Psoas muscle (tissue), 8 donors: ENCODE measurements around the gene ZDHHC5. TPM values are rescaled to one million over a fixed set of nuclear protein-coding genes. Genes with fewer than 3 reads are reported as not detected.

Experiments used
- ATAC-seq, 4 donors: fragments of 200-7000 bp; cut with Tn5 transposase; one replicate each; pipeline ENCODE4 v1.9.1; 2020; ENCODE audit warnings: moderate library complexity in 3 of 4, mild to moderate bottlenecking in 2 of 4
- DNase-seq, 2 donors: peaks; one replicate each; pipeline ENCODE4 v3.0.0-alpha.2; 2020
- H3K27ac ChIP-seq: fragments of 200-600 bp; one replicate; pipeline ENCODE4 v1.8.0; 2022
- H3K27me3 ChIP-seq, 3 donors: fragments of 200-600 bp in 1 of 3; one replicate each; pipeline versions ENCODE4 v1.6.1 to v1.8.0; 2013 to 2022; ENCODE audit warnings: low read length in 2 of 3, mild to moderate bottlenecking in 2 of 3, moderate library complexity in 1 of 3; ENCODE audit not compliant: insufficient read depth in 3 of 3
- H3K36me3 ChIP-seq, 2 donors: fragments of 200-600 bp in 1 of 2; one replicate each; pipeline versions ENCODE4 v1.6.1 to v1.8.0; 2013 to 2022; ENCODE audit warnings: low read depth in 1 of 2, mild to moderate bottlenecking in 1 of 2, moderate library complexity in 1 of 2; ENCODE audit not compliant: insufficient read depth in 1 of 2
- H3K4me1 ChIP-seq: fragments of 200-600 bp; one replicate; pipeline ENCODE4 v1.8.0; 2022
- H3K4me3 ChIP-seq: fragments of 200-600 bp; one replicate; pipeline ENCODE4 v1.8.0; 2022; ENCODE audit warnings: mild to moderate bottlenecking
- H3K9me3 ChIP-seq: fragments of 200-600 bp; one replicate; pipeline ENCODE4 v1.8.0; 2022
- WGBS, 3 donors: extraction: QIAGEN DNeasy Blood & Tissue Kit; methylation state at CpG; one replicate each; pipeline versions ENCODE4 v1.1.6 to v1.1.7; 2013; 5-methylcytosine and 5-hydroxymethylcytosine counted together
- intact Hi-C, 2 donors: fragments of 100-400 bp; cut with DNase I; formaldehyde crosslinking; loops; one replicate each; pipeline versions ENCODE4 v1.11.0 to v1.14.2; 2022
- polyA plus RNA-seq, 3 donors: library from polyadenylated mRNA; stranded (reverse); fragments of 200-250 nt; gene quantifications; one replicate each; pipeline ENCODE4 v1.2.3, GENCODE V29; 2013
- total RNA-seq, 4 donors: library from RNA; stranded (reverse); fragmentation: NEBNext Ultra II Directional in 2 of 4; extraction: Animal tissue kit (Norgen Biotek cat#: 25700) in 2 of 4; gene quantifications; one replicate each; pipeline versions ENCODE4 v1.2.1 to v1.2.4, GENCODE V29; 2021 to 2023
- TF ChIP-seq, protein P1 (sequence below): fragments of 200-600 bp; IDR thresholded peaks from one replicate; pipeline ENCODE4 v1.8.0; 2022; ENCODE audit warnings: antibody characterized with exemption
- donor health status: healthy with polysubstance abuse.
- donor health status: DM: no; HTN: no; CAD: no; lungs with moderate emphysema.
- donor health status: Bipolar disorder and iron deficiency.
- donor health status: healthy.
- donor health status: DM: yes; HTN: yes; CAD: no.
- donor health status: DM: no; HTN: no; CAD: no.
- donor health status: DM: no; HTN: no; CAD: no.
- donor health status: DM: yes; HTN: yes; CAD: no.

ZDHHC5 gene
- total and polyA plus RNA-seq, 7 donors: 32.4 to 63.6 (median 58.0) TPM

DNA sequence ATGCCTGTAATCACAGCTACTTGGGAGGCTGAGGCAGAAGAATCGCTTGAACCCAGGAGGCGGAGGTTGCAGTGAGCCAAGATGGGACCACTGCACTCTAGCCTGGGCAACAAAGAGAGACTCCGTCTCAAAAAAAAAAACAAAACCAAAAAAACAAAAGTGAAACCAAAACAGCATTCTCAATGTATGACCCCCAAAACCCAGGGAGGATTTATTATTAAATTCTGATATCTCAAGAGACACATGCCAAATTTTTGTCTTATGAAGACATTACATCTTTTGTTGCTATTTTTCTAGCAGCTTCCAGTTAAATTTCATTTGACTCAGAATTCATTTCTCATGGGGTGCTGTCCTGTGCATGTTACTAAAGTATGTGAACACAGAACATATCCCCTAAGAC lies 15.3 kb upstream of the ZDHHC5 start:
- 69 to 72% (median 71%) methylated on average over 3 of the region's 3 CpGs for whole genome bisulfite sequencing, 3 donors
- Histone ChIP-seq H3K4me3 (no peak overlapping the region), H3K4me1 (peaks cover 6% of the 10 kb centered on the region), H3K27me3 (peaks cover 0 to 25% (median 17%) of the 10 kb centered on the region in 3 donors), H3K36me3 (no peaks in the 10 kb centered on the region), H3K9me3 (no peaks in the 10 kb centered on the region), H3K27ac (no peak overlapping the region)
- DNase-seq (no peak), ATAC-seq (no peak)
- intact Hi-C loops: no loop called here
- TF ChIP-seq, protein P1, sequence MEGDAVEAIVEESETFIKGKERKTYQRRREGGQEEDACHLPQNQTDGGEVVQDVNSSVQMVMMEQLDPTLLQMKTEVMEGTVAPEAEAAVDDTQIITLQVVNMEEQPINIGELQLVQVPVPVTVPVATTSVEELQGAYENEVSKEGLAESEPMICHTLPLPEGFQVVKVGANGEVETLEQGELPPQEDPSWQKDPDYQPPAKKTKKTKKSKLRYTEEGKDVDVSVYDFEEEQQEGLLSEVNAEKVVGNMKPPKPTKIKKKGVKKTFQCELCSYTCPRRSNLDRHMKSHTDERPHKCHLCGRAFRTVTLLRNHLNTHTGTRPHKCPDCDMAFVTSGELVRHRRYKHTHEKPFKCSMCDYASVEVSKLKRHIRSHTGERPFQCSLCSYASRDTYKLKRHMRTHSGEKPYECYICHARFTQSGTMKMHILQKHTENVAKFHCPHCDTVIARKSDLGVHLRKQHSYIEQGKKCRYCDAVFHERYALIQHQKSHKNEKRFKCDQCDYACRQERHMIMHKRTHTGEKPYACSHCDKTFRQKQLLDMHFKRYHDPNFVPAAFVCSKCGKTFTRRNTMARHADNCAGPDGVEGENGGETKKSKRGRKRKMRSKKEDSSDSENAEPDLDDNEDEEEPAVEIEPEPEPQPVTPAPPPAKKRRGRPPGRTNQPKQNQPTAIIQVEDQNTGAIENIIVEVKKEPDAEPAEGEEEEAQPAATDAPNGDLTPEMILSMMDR: no peak

DNA sequence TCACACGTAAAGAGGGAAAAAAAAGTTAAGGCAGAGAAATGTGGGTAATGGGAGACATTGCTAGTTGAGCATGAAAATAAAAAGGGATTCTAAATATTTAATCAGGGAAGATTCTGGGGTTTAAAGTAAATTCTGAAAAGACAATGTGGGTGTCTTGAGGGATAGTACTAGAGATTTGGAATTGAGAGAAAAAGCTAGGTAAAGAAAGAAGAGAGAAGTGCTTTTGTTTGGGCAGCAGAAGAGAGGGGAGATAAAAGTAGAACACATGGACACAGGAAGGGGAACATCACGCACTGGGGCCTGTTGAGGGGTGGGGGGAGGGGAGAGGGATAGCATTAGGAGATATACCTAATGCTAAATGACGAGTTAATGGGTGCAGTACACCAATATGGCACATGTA lies 14.8 kb upstream of the ZDHHC5 start:
- H3K27ac ChIP-seq: no peak overlapping the region
- peaks cover 7% of the 10 kb centered on the region for H3K4me1 ChIP-seq
- 37 to 57% (median 48%) methylated on average over 3 of the region's 3 CpGs for WGBS, 3 donors
- intact Hi-C loops: no loop called here
- H3K36me3 ChIP-seq: no peaks in the 10 kb centered on the region
- TF ChIP-seq, protein P1: no peak
- H3K9me3 ChIP-seq: no peaks in the 10 kb centered on the region
- no peak overlapping the region for H3K4me3 ChIP-seq
- ATAC-seq (no peak), DNase-seq (no peak)
- H3K27me3 ChIP-seq: peaks cover 0 to 20% (median 15%) of the 10 kb centered on the region in 3 donors

DNA sequence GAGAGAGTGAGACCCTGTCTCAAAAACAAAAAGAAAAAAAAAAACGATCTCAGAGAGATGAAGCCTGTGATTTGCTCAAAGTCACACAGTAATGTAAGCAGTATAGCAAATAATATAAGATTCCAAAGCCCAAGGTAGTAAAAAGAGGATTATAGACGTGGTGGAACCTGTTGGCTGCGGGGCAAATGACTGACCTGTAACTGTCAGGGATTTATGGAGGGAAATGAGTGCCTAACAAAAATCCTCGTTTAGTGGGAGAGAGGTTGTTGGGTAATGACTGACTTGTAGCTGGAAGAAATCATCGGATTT lies 11.1 kb upstream of the ZDHHC5 start:
- Histone ChIP-seq H3K27ac (peak overlapping the region; percentile 85), H3K36me3 (peaks cover 5 to 27% of the 10 kb centered on the region in 2 donors), H3K4me3 (peak overlapping the region; percentile 76), H3K27me3 (no peaks in the 10 kb centered on the region), H3K9me3 (no peaks in the 10 kb centered on the region), H3K4me1 (peaks cover 17% of the 10 kb centered on the region)
- intact Hi-C loops: no loop called here
- DNase-seq (no peak), ATAC-seq (peak in 2 of 4 donors; percentile 0 to 1)
- TF ChIP-seq, protein P1: no peak
- WGBS, 3 donors: 10 to 14% (median 10%) methylated on average over 5 of the region's 5 CpGs

DNA sequence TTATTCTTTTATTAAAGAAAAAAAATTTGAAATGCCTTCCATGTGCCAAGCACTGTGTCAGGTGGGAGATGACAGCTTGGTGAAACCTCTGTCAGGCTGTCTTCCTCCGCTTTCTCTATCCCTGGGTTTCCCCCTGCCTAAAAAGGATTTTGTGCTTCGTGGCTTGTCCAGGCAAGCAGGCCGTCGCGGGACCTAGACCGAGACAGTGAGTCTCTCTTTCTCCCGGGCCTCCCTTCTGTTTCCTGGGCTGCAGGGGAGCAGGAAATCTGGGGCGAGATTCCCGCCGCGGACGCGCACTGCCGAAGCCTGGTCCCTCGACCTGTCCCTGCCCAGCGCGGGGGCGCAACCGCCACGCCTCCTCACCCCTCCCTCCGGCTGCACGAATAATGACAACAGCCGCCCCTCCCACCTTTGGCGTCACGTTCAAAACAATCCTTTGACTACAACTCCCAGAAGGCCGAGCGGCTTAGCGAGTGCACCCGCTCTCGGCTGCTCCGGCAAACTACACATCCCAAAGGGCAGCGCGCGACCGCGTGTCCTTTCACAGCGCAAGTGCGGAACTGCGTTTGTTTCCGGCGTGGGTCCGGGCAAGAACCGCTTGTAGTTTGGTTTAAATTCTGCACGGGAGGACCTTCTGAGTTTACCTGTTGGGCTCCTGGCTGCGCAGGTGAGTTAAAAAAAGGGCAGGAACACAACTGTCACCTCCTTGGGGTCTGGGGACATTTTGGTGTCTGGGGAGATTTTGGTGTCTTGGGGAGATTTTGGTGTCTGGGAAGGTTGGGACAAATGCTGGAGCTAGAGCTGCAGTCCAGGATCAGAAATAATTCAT lies 10.5 kb upstream of the ZDHHC5 start, which contains the start of gene CLP1:
Gene CLP1 (plus strand): TSS at position 569 of the 829 bp plus-strand sequence. CDS start 1,715 bp downstream, outside the sequence.
- ATAC-seq: peak; percentile 98 to 99 (median 99)
- 0 to 1% (median 1%) methylated on average over 43 to 45 of the region's 45 CpGs for WGBS, 3 donors
- peaks cover 5 to 33% of the 10 kb centered on the region in 2 donors for H3K36me3 ChIP-seq
- intact Hi-C loops: no loop called here
- H3K4me3 ChIP-seq: peak within 1 kb of the TSS; percentile 76
- DNase-seq: peak; percentile 99 to 100
- TF ChIP-seq, protein P1: no peak
- peaks cover 17% of the 10 kb centered on the region for H3K4me1 ChIP-seq
- H3K27ac ChIP-seq: peak within 1 kb of the TSS; percentile 85
- H3K27me3 ChIP-seq: no peaks in the 10 kb centered on the region
- no peaks in the 10 kb centered on the region for H3K9me3 ChIP-seq
